IPS-20b (cell line): ENCODE data around the gene PLXNA1.

Experiments used
- H3K27ac ChIP-seq: one replicate; pipeline ENCODE4 v1.5.1; 2013; ENCODE audit warnings: low read length
- H3K27me3 ChIP-seq: 2 replicates; pipeline ENCODE4 v1.6.1; 2013; ENCODE audit warnings: mild to moderate bottlenecking, low read length, inconsistent platforms; ENCODE audit not compliant: insufficient read depth
- H3K36me3 ChIP-seq: 2 replicates; pipeline ENCODE4 v1.6.1; 2013; ENCODE audit warnings: low read depth, mild to moderate bottlenecking, inconsistent platforms, low read length, moderate library complexity; ENCODE audit not compliant: insufficient read depth
- H3K4me1 ChIP-seq: 2 replicates; pipeline ENCODE4 v1.6.1; 2013; ENCODE audit warnings: mild to moderate bottlenecking, control low read depth, inconsistent platforms, low read length, moderate library complexity; ENCODE audit not compliant: insufficient read depth
- H3K4me3 ChIP-seq: 2 replicates; pipeline ENCODE4 v1.5.1; 2013; ENCODE audit warnings: mild to moderate bottlenecking, low read length, inconsistent platforms
- H3K9ac ChIP-seq: 2 replicates; pipeline ENCODE4 v1.6.1; 2013; ENCODE audit warnings: low read depth, mild to moderate bottlenecking, inconsistent platforms, low read length, moderate library complexity
- H3K9me3 ChIP-seq: 2 replicates; pipeline ENCODE4 v1.6.1; 2013; ENCODE audit warnings: mild to moderate bottlenecking, low read depth, low read length, inconsistent platforms; ENCODE audit not compliant: insufficient read depth

PLXNA1 gene

DNA sequence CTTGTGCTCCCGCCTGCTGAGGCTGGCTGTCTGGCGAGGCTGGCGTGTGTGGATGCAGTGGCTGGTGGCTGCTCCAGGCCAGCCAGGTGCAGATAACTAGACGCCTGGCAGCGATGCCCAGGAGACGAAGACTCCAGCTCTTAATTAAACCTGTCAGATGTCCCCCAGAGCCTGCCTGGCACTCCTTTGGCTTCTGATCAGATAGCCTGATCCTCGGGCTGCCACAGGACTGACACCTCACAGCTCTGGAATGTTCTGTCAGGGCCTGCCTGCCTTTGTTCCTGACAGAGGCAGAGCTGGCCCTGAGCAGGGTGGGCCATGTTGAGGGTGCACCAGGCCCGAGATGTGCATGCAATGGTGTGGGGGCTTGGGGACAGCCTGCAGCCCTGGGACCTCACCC lies 36.5 kb downstream of the PLXNA1 start:
- Histone ChIP-seq H3K27me3 (no peaks in the 10 kb centered on the region), H3K9ac (no peak overlapping the region), H3K9me3 (no peaks in the 10 kb centered on the region), H3K4me1 (no peaks in the 10 kb centered on the region), H3K27ac (no peak overlapping the region), H3K4me3 (no peak overlapping the region), H3K36me3 (peaks cover 67% of the 10 kb centered on the region)

DNA sequence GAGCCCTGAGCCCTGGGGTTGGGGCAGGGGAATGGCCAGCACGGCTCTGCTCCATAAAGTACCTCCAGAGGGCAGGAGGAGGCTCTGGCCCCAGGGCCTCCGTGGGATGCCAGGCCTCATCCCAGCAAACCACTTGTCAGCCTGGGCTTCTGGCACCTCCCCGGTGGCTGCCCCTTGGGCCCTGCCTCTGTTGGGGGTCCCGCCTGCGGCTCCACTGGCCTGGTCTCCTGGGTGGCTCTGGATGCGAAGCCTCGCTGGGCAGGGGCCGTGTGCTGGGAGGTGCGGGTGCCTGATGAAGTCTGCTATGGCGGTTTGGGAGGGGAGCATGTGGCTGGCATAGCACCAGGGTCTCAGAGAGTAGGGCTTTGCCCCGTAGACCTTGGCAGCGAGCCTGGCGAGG lies 37.6 kb downstream of the PLXNA1 start:
- no peak overlapping the region for H3K4me3 ChIP-seq
- H3K36me3 ChIP-seq: peaks cover 78% of the 10 kb centered on the region
- H3K4me1 ChIP-seq: no peaks in the 10 kb centered on the region
- H3K27me3 ChIP-seq: no peaks in the 10 kb centered on the region
- H3K9me3 ChIP-seq: no peaks in the 10 kb centered on the region
- H3K27ac ChIP-seq: no peak overlapping the region
- H3K9ac ChIP-seq: no peak overlapping the region

DNA sequence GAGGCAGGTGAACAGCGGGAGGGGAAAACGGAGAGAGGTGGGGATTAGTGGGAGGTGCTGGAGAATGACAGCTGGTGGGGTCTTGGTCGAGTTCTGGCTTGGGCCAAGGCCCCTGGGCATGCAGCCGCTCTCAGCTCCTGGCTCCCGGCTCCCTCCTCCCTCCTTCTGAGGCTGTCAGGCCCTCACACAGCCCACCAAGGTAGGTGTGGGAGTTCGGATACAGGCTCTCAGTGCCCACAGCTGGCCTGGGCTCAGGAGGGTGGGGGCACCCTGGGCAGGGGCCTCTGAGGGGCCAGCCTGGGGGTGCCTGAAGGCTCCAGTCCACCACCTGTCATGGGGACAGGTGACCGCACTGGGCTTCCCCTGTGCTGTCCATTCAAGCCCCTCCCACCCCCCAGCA lies 39.9 kb downstream of the PLXNA1 start:
- no peaks in the 10 kb centered on the region for H3K4me1 ChIP-seq
- no peaks in the 10 kb centered on the region for H3K9me3 ChIP-seq
- H3K36me3 ChIP-seq: peaks cover 74% of the 10 kb centered on the region
- no peak overlapping the region for H3K27ac ChIP-seq
- H3K27me3 ChIP-seq: no peaks in the 10 kb centered on the region
- H3K9ac ChIP-seq: no peak overlapping the region
- H3K4me3 ChIP-seq: no peak overlapping the region

DNA sequence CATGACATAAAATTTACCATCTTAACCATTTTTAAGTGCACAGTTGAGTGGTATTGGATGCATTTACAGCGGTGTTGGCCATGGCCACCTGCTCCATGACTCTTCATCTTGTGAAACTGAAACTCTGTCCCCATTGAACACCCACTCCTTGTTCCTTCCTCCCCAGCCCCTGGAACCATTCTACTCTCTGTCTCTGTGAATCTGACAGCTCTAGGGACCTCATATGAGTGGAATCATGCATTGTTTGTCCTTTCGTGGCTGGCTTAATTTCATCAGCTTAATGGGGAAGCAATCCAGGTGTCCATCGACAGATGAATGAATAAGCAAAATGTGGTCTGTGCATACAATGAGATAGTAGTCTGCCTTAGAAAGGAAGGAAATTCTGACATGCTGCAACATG lies 42.5 kb downstream of the PLXNA1 start:
- Histone ChIP-seq H3K9ac (no peak overlapping the region), H3K27ac (no peak overlapping the region), H3K36me3 (peaks cover 67% of the 10 kb centered on the region), H3K4me3 (no peak overlapping the region), H3K4me1 (no peaks in the 10 kb centered on the region), H3K9me3 (no peaks in the 10 kb centered on the region), H3K27me3 (no peaks in the 10 kb centered on the region)

DNA sequence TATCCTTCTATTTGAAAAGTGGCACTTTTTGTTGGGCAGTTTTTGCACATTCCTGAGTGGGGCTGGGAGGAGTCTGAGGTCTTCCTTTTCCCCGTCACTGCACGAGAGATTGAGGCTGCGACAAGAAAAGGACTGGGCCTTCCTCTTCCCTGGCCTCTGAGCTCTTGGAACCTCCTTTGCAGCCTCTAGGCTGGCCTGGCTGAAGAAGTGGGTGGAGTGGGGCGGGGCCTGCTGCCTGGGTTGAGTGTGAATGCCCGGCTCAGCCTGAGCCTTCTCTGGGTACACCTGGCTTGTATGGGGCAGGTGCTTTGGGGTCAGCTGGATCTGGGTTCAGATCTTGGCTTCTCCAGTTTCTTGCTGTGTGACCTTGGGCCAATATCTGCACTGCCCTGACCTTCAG lies 43.1 kb downstream of the PLXNA1 start:
- H3K9ac ChIP-seq: no peak overlapping the region
- no peak overlapping the region for H3K4me3 ChIP-seq
- no peak overlapping the region for H3K27ac ChIP-seq
- H3K27me3 ChIP-seq: no peaks in the 10 kb centered on the region
- no peaks in the 10 kb centered on the region for H3K4me1 ChIP-seq
- H3K9me3 ChIP-seq: no peaks in the 10 kb centered on the region
- H3K36me3 ChIP-seq: peaks cover 72% of the 10 kb centered on the region

DNA sequence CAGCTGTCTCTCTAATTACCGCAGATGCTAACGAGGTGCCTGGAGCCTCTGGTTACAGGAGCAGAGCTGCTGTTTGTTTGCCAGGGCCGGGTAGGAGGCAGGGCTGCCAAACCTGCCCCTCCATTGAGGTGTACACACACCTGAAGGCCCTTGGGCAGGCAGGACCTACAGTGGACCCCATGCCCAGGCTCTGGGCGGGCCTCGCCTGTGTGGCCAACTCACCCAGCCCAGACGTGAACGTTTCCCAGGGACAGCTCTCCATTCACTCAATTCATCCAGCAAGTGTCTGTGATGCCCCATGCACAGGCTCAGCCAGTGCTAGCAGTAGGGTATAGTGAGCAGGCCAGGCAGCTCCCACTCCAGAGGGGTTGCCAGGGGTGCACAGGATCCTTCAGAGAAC lies 43.7 kb downstream of the PLXNA1 start:
- H3K9ac ChIP-seq: no peak overlapping the region
- H3K4me1 ChIP-seq: no peaks in the 10 kb centered on the region
- no peak overlapping the region for H3K27ac ChIP-seq
- H3K27me3 ChIP-seq: no peaks in the 10 kb centered on the region
- H3K4me3 ChIP-seq: no peak overlapping the region
- H3K9me3 ChIP-seq: no peaks in the 10 kb centered on the region
- H3K36me3 ChIP-seq: peaks cover 67% of the 10 kb centered on the region

DNA sequence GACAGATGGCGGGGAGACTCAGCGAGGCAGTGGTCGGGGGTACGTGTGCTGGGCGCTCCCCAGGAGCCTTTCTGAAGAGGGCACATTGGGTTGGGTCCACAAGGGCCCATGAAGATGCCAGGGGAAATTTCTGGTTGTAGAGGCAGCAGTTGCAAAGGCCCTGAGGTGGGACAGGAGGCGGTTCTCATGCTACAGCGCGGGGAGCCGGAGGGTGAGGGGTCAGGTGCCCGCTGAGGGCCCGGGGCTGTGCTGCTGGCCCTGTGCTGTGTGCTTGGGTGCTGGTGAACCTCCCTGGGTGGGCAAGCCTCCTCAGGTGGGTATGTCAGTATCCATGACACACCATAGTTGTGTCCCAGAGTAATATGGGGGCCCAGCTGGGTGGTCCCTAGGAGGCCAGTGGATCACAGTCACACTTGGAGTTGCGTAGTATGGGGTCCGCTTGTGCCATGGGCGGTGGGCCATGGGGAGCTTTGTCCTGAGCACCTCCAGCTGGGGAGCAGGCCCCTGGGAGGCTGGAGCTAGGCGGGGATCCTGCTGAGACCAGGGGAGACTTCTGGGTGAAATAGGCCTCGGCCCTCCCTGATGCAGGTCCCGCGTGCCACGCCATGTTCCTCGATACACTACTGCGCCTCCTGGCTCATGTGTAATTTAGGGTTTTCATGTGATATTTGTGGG lies 44.3 kb downstream of the PLXNA1 start:
- Histone ChIP-seq H3K9ac (no peak overlapping the region), H3K36me3 (peaks cover 67% of the 10 kb centered on the region), H3K4me1 (no peaks in the 10 kb centered on the region), H3K27ac (no peak overlapping the region), H3K9me3 (no peaks in the 10 kb centered on the region), H3K4me3 (no peak overlapping the region), H3K27me3 (no peaks in the 10 kb centered on the region)

DNA sequence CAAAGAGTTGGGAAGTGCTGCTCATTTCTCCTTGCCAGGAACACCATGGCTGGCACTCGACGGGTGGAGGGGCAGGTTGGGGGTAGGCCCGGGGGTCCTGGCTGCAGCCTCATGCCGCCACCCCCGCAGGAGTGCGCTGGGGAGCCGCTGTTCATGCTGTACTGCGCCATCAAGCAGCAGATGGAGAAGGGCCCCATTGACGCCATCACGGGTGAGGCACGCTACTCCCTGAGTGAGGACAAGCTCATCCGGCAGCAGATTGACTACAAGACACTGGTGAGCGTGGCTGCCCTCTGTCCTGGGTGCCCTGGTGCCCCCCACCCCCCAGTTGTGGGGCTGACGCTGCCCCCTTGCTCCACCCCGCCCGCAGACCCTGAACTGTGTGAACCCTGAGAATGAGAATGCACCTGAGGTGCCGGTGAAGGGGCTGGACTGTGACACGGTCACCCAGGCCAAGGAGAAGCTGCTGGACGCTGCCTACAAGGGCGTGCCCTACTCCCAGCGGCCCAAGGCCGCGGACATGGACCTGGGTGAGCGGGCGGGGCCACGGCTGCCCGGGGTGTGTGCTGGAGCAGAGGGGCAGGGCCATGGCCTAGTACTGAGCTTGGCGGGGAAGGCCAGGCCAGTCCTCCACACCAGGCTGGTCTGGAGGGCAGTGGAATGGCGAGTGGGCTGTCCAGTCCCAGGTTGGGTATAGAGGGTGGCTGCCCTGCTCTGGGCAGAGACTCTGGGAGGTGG lies 45.1 kb downstream of the PLXNA1 start:
- H3K36me3 ChIP-seq: peaks cover 67% of the 10 kb centered on the region
- H3K9me3 ChIP-seq: no peaks in the 10 kb centered on the region

DNA sequence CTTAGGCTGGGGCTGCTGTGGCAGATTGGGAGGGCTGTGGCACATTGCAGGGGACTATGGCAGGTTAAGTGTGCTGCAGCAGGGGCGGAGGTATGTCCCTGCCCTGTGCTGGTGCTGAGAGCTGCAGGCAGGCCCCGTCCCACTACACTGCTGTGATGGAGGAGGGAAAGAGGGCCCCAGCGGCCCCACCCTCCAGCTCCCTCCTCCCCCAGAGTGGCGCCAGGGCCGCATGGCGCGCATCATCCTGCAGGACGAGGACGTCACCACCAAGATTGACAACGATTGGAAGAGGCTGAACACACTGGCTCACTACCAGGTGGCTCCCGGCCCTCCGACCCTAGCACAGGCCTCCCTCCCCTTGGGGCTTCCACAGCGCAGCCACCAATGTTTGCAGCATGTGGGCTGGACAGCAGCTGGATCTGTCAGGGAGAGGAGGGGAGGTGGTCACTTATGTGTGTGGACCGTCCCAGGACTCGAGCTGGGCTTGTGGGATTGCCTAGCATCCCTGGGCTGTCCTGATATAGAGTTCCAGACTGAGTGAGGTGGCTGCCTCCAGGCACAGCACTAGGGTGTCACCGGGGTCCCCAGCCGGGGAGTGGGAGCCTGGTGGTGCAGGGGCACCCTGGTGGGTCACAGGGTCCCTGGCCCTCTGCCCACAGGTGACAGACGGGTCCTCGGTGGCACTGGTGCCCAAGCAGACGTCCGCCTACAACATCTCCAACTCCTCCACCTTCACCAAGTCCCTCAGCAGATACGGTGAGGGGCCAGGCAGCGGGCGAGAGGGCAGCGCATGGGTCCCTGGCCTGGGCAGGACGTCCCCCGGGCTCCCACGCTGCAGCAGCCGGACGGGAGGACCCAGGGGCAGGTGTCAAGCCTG lies 46.1 kb downstream of the PLXNA1 start:
- Histone ChIP-seq H3K27me3 (no peaks in the 10 kb centered on the region), H3K4me1 (no peaks in the 10 kb centered on the region), H3K27ac (no peak overlapping the region), H3K4me3 (no peak overlapping the region), H3K9me3 (no peaks in the 10 kb centered on the region), H3K9ac (no peak overlapping the region), H3K36me3 (peaks cover 69% of the 10 kb centered on the region)

More for the DNA sequence above, 45.1 kb downstream of the PLXNA1 start:
- Histone ChIP-seq H3K4me3 (no peak overlapping the region), H3K27ac (no peak overlapping the region), H3K4me1 (no peaks in the 10 kb centered on the region), H3K9ac (no peak overlapping the region), H3K27me3 (no peaks in the 10 kb centered on the region)

DNA sequence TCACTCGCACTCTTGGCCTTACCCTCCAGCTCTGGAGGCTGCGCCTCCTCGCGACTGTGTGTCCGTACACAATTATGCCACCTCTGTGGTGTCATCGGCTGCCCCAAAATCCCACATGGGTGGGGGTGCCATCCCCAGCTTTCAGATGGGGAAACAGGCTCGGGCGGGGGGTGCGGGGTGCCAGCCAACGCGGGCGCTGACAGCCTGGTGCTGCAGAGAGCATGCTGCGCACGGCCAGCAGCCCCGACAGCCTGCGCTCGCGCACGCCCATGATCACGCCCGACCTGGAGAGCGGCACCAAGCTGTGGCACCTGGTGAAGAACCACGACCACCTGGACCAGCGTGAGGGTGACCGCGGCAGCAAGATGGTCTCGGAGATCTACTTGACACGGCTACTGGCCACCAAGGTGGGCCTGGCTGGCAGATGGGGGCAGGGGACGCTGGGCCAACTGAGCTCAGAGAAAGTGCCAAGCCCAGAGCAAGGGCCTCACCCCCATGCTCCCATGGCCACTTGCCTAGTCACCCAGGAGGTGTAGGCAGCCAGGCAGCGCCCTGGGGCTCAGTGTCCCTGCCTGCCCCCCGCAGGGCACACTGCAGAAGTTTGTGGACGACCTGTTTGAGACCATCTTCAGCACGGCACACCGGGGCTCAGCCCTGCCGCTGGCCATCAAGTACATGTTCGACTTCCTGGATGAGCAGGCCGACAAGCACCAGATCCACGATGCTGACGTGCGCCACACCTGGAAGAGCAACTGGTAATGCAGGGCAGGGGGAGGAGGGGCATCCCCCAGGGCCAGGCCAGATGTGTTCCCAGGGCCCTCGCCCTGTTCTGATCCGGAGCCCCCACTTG lies 47.0 kb downstream of the PLXNA1 start:
- no peak overlapping the region for H3K9ac ChIP-seq
- H3K4me3 ChIP-seq: no peak overlapping the region
- H3K27me3 ChIP-seq: no peaks in the 10 kb centered on the region
- H3K4me1 ChIP-seq: no peaks in the 10 kb centered on the region
- no peak overlapping the region for H3K27ac ChIP-seq
- H3K36me3 ChIP-seq: peaks cover 64% of the 10 kb centered on the region
- H3K9me3 ChIP-seq: no peaks in the 10 kb centered on the region
